HUES64 (cell line): ENCODE measurements around the gene RCN2.

ENCODE experiments used
- H3K27ac ChIP-seq: 2 replicates; pipeline ENCODE4 v1.7.0; 2013; ENCODE audit warnings: low read depth, low read length, inconsistent platforms
- H3K27me3 ChIP-seq: 2 replicates; pipeline ENCODE4 v1.6.1; 2013; ENCODE audit warnings: mild to moderate bottlenecking, low read length; ENCODE audit not compliant: insufficient read depth
- H3K36me3 ChIP-seq: 2 replicates; pipeline ENCODE4 v1.6.1; 2013; ENCODE audit warnings: mild to moderate bottlenecking, low read length; ENCODE audit not compliant: insufficient read depth
- H3K4me1 ChIP-seq: 2 replicates; pipeline ENCODE4 v1.6.1; 2013; ENCODE audit warnings: mild to moderate bottlenecking, low read length, moderate library complexity; ENCODE audit not compliant: insufficient read depth
- H3K4me3 ChIP-seq: 2 replicates; pipeline ENCODE4 v1.5.1; 2013; ENCODE audit warnings: mild to moderate bottlenecking, low read length, moderate library complexity
- H3K9ac ChIP-seq: 2 replicates; pipeline ENCODE4 v1.6.1; 2013; ENCODE audit warnings: mild to moderate bottlenecking, low read depth, low read length
- H3K9me3 ChIP-seq: 2 replicates; pipeline ENCODE4 v1.6.1; 2013; ENCODE audit warnings: low read depth, low read length; ENCODE audit not compliant: insufficient read depth
- WGBS: fragments of 150-250, 120-280 bp; methylation state at CpG from one replicate; pipeline ENCODE4 v1.1.7; 2013; ENCODE audit warnings: missing lambda C conversion rate; 5-methylcytosine and 5-hydroxymethylcytosine counted together

The RCN2 gene

DNA sequence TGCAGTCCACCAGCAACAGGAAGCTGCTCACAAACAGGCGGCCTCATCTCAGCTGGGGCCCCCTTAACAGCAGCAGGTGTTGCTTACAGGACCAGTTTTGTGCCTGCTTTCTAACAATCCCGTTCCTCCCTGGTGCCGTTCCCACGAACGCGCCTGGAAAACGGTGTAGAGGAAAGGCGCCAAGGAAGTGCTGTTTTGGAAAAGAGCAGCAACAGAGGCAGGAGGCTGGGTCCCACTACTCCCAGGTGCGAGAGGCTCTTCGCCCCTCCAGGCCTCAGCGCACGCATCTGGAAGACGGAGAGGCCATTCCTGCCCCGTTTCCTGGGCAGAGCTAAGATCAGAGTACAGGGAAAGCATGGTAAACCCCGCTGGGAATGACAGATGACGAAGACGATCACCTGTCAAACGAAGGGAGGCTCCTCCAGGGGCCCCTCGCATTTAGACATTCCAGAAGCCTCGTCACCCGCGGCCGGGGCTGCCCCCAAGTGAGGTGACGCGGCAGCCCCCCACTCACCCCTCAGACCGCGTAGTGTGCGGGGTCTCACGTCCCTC is 27.0 kb upstream of the RCN2 start:
- peak overlapping the region; percentile 74 for H3K4me3 ChIP-seq
- peak overlapping the region; percentile 74 for H3K9ac ChIP-seq
- H3K27ac ChIP-seq = peak overlapping the region; percentile 68; the same call in 1 of the 2 replicates
- no peaks in the 10 kb centered on the region; the same call in 1 of the 2 replicates for H3K9me3 ChIP-seq
- H3K27me3 ChIP-seq = peaks cover 22% of the 10 kb centered on the region
- no peaks in the 10 kb centered on the region for H3K36me3 ChIP-seq
- H3K4me1 ChIP-seq = peaks cover 11% of the 10 kb centered on the region
- WGBS = 2% methylated on average over 29 of the region's 29 CpGs

- peak within 1 kb of the TSS; percentile 74 for H3K4me3 ChIP-seq
- H3K9me3 ChIP-seq = no peaks in the 10 kb centered on the region; the same call in 1 of the 2 replicates
- H3K9ac ChIP-seq = peak within 1 kb of the TSS; percentile 74
- peaks cover 11% of the 10 kb centered on the region for H3K4me1 ChIP-seq
- peaks cover 22% of the 10 kb centered on the region for H3K27me3 ChIP-seq
- peak within 1 kb of the TSS; percentile 70; the same call in 1 of the 2 replicates for H3K27ac ChIP-seq
- 3% methylated on average over 72 of the region's 78 CpGs for WGBS
- no peaks in the 10 kb centered on the region for H3K36me3 ChIP-seq
Observed at GRCh38 chr15:76905013-76905839, 26.3 kb upstream of the RCN2 start, which contains the start of gene SCAPER. Gene SCAPER (minus strand): TSS chr15:76905340. CDS start chr15:76883817, 21,523 bp downstream.

- no peaks in the 10 kb centered on the region for H3K36me3 ChIP-seq
- peaks cover 22% of the 10 kb centered on the region for H3K27me3 ChIP-seq
- WGBS = 40% methylated on average over 8 of the region's 9 CpGs
- H3K4me1 ChIP-seq = peaks cover 11% of the 10 kb centered on the region
- H3K9me3 ChIP-seq = no peaks in the 10 kb centered on the region; the same call in 1 of the 2 replicates
- no peak overlapping the region for H3K27ac ChIP-seq
- peak overlapping the region; percentile 74 for H3K4me3 ChIP-seq
- H3K9ac ChIP-seq = no peak overlapping the region
Observed at GRCh38 chr15:76905855-76906254, 25.7 kb upstream of the RCN2 start.

- 97% methylated on average over 2 of the region's 4 CpGs for WGBS
- H3K9ac ChIP-seq = no peak overlapping the region
- H3K36me3 ChIP-seq = no peaks in the 10 kb centered on the region
- H3K9me3 ChIP-seq = no peaks in the 10 kb centered on the region
- H3K27me3 ChIP-seq = 0 out of 2 replicates have a peak, but pooled peaks cover 3% of the 10 kb centered on the region
- no peak overlapping the region for H3K4me3 ChIP-seq
- H3K27ac ChIP-seq = no peak overlapping the region
- H3K4me1 ChIP-seq = no peaks in the 10 kb centered on the region
Observed at GRCh38 chr15:76912430-76912829, 19.1 kb upstream of the RCN2 start.

DNA sequence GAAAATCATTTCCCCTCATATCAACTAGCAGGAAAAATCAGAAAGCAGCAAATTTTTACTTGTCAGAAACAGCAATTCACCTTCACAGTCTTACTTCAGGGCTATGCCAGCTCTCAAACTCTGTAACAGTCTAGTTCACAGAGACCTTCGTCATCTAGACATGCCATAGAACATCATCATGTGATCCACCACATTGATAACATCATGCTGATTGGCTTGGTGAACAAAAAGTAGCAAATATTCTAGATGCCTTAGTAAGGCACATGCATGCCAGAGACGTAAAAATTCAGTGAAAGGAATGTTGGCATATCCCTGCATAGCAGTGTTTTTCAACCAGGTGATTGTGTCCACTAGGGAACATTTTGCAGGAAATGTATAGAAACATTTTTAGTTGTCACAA is 17.8 kb upstream of the RCN2 start:
- WGBS = 89% methylated on average over 2 of the region's 2 CpGs
- Histone ChIP-seq H3K4me1 (no peaks in the 10 kb centered on the region), H3K27ac (no peak overlapping the region), H3K4me3 (no peak overlapping the region), H3K9me3 (no peaks in the 10 kb centered on the region), H3K36me3 (no peaks in the 10 kb centered on the region), H3K27me3 (0 out of 2 replicates have a peak, but pooled peaks cover 3% of the 10 kb centered on the region), H3K9ac (no peak overlapping the region)

DNA sequence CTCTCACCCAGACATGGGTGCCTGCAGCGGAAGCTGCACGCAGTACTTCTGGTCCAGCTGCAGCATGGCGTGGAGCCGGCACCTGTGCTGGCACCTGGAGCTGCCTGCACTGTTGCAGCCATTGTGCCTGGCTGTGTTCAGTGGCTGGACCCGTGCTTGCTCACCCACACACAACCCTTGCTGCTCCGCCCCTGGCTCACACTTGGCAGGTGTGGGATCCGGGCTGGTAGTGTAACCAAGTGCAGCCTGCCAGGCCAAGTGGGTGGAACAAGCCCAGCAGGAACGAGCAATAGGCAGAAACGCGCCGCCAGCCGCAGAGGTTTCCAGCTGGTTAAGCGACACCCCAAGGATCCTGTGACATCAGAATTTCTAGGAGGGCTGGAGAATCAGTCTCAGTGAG is 15.2 kb upstream of the RCN2 start:
- H3K4me3 ChIP-seq = no peak overlapping the region
- no peak overlapping the region for H3K9ac ChIP-seq
- H3K36me3 ChIP-seq = no peaks in the 10 kb centered on the region
- no peaks in the 10 kb centered on the region for H3K4me1 ChIP-seq
- 0 out of 2 replicates have a peak, but pooled peaks cover 3% of the 10 kb centered on the region for H3K27me3 ChIP-seq
- WGBS = 93% methylated on average over 13 of the region's 13 CpGs
- no peaks in the 10 kb centered on the region for H3K9me3 ChIP-seq
- no peak overlapping the region for H3K27ac ChIP-seq

DNA sequence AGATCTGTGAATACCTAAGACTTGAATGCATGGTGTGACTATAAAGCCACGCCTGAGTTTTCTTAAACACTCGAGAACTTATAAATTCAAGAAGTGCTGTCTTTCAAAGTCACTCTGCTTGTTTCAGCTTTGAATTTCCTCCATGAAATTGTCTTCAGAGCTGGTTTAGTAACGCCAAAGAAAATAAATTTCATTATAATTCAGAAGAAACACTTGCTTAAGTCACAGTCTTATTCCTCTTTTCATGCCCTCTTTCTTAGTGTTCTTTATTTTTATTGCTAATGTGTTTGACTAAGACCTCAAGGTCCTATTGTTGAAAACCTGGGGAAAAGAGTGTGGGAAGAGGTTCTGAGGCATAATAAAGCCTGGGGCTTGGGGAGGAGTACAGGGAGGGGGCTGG is 3.3 kb upstream of the RCN2 start:
- H3K9ac ChIP-seq = no peak overlapping the region
- no peak overlapping the region for H3K4me3 ChIP-seq
- no peaks in the 10 kb centered on the region for H3K9me3 ChIP-seq
- H3K4me1 ChIP-seq = peaks cover 35% of the 10 kb centered on the region
- WGBS = 87% methylated on average over 3 of the region's 3 CpGs
- no peak overlapping the region for H3K27ac ChIP-seq
- peaks cover 8% of the 10 kb centered on the region for H3K36me3 ChIP-seq
- no peaks in the 10 kb centered on the region for H3K27me3 ChIP-seq

DNA sequence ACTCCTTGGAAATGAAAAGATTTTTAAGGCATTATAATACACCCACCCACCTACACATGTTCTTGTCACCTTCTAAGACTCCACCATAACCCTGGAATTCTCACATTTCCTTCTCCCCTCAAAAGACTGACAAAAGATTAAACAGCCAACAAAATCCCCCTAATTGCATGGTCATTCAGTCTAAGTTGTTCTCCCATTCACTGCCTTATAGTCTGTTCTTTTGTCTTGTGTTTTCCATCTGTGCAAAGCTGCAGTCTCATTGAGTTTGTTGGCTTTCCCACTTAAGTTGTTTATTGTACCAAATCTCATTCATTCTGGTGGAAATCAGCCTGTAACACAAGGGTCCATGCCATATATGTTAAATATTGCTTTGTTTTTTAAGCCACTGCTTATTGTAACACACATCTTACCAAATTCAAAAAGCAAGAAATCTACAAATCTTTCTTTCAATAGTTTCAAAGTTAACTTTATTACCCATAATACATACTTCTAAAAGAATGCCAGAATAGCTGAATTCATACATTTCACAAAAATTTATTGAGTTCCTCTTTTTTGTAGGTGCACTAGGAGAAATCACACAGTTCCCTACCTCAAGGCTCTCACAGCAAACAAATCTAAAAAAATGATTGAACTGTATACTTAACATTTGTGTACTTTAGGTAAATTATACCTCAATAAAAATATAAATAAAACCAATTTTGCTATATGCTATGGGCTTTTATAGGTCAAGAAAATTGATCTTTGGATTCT is 2.4 kb upstream of the RCN2 start:
- no peak overlapping the region for H3K27ac ChIP-seq
- no peak overlapping the region for H3K4me3 ChIP-seq
- no peak overlapping the region for H3K9ac ChIP-seq
- H3K9me3 ChIP-seq = no peaks in the 10 kb centered on the region
- peaks cover 40% of the 10 kb centered on the region for H3K4me1 ChIP-seq
- peaks cover 18% of the 10 kb centered on the region for H3K36me3 ChIP-seq
- H3K27me3 ChIP-seq = no peaks in the 10 kb centered on the region

DNA sequence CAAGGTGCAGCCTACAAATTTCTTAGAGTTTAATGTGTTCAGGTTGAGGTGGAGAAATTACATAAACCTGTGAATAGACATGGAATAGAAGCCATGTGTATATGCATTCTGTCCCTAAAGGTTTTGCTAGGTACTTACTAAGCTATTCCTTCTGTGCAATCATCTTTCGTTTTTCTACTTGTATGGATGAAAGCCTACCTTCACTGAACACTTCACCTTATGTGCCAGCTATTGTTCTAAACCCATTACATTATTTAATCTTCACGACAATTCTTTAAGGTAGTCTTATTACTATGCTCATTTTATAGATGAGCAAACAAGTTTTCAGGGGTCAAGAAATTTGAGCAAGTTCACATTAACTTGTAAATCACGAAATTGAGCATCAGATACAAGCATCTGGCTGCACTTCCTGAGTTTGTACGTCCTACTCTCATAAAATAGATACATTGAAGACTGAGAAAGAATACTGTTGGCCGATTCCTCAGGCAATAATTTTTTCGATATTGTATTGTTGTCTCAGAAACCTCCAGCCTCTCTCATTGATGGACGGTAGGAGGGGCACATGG is 635 bp upstream of the RCN2 start:
- peak overlapping the region; percentile 79 for H3K27ac ChIP-seq

GRCh38 chr15:76932135-76932966 is 802 bp downstream of the RCN2 start:
- peaks cover 48% of the 10 kb centered on the region for H3K36me3 ChIP-seq
- peak overlapping the region; percentile 80 for H3K27ac ChIP-seq
- peaks cover 40% of the 10 kb centered on the region for H3K4me1 ChIP-seq
- peak overlapping the region; percentile 99 for H3K4me3 ChIP-seq
- H3K9me3 ChIP-seq = no peaks in the 10 kb centered on the region
- H3K27me3 ChIP-seq = no peaks in the 10 kb centered on the region
- 16% methylated on average over 11 of the region's 14 CpGs for WGBS
- H3K9ac ChIP-seq = peak overlapping the region; percentile 97

More for the DNA sequence above, 635 bp upstream of the RCN2 start:
- H3K9me3 ChIP-seq = no peaks in the 10 kb centered on the region
- 38% methylated on average over 7 of the region's 7 CpGs for WGBS
- H3K4me1 ChIP-seq = peaks cover 40% of the 10 kb centered on the region
- H3K27me3 ChIP-seq = no peaks in the 10 kb centered on the region
- peak overlapping the region; percentile 76 for H3K9ac ChIP-seq
- peak overlapping the region; percentile 99 for H3K4me3 ChIP-seq
- H3K36me3 ChIP-seq = peaks cover 34% of the 10 kb centered on the region
